Choroid plexus epithelial cell (primary cell): ENCODE measurements around the gene MYCBPAP.

ENCODE experiments used
- DNase-seq: peaks from one replicate; pipeline ENCODE4 v3.0.0-alpha.2; 2010; ENCODE audit warnings: low read depth
- H3K4me3 ChIP-seq: 2 replicates; pipeline ENCODE4 v1.5.1; 2011; ENCODE audit warnings: low read depth, mild to moderate bottlenecking, control low read depth, low read length, moderate library complexity
- CTCF ChIP-seq: conservative IDR thresholded peaks from 2 replicates; pipeline ENCODE4 v1.5.1; 2011; ENCODE audit warnings: low read depth, mild to moderate bottlenecking, control low read depth, inconsistent platforms, low read length, moderate library complexity

MYCBPAP gene

GRCh38 chr17:50507871-50508572 is at the start of gene MYCBPAP:
TSS of gene MYCBPAP (plus strand) at chr17:50508439. CDS start at chr17:50508675, 236 bp downstream.
- DNase-seq: peak; percentile 81
- peak within 1 kb of the TSS; percentile 56 for H3K4me3 ChIP-seq
- TF ChIP-seq CTCF: no peak

- DNase-seq: peak; percentile 32
- no peak overlapping the region for H3K4me3 ChIP-seq
- TF ChIP-seq CTCF: no peak
Measured at GRCh38 chr17:50458701-50459676, 49.2 kb upstream of the MYCBPAP start.

GRCh38 chr17:50459756-50460155 is 48.5 kb upstream of the MYCBPAP start:
- no peak for DNase-seq

GRCh38 chr17:50460831-50461526 is 47.3 kb upstream of the MYCBPAP start:
- DNase-seq: no peak
- no peak overlapping the region for H3K4me3 ChIP-seq
- TF ChIP-seq CTCF: no peak

More at GRCh38 chr17:50459756-50460155, 48.5 kb upstream of the MYCBPAP start:
- no peak overlapping the region for H3K4me3 ChIP-seq
- TF ChIP-seq CTCF: no peak

- no peak for DNase-seq
- no peak for TF ChIP-seq CTCF
- no peak overlapping the region for H3K4me3 ChIP-seq
Measured at GRCh38 chr17:50461550-50462132, 46.6 kb upstream of the MYCBPAP start.

GRCh38 chr17:50462446-50462845 is 45.8 kb upstream of the MYCBPAP start:
- no peak overlapping the region for H3K4me3 ChIP-seq
- no peak for TF ChIP-seq CTCF

More at GRCh38 chr17:50462446-50462845, 45.8 kb upstream of the MYCBPAP start:
- no peak for DNase-seq
